Measurements from ENCODE around the gene TTF1.

DNA sequence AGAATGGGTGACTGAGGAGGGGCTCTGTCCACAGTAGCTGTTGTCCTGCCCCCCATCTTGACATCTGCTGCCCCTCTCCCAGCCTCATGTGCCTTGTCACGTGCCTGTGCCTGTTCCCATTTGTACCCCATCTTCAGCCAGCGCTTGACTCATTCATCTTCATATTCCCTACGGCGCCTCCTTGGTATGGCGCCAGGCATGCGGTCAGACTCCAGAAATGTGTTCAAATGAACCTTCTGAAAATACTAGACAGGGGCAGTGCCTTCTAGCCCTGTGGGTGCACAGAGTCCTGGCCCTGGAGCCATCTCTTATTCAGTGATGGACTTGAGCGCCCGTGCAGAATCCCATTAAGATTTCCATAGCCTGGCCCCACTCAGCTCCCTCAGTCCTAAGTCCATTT lies 49.6 kb upstream of the TTF1 start:
- TF ChIP-seq FOXA1 (IDR thresholded peaks at IDR 0.05) = no peak
- TF ChIP-seq SP1 (IDR thresholded peaks at IDR 0.05) = no peak
- no peak for TF ChIP-seq SUZ12 (IDR thresholded peaks at IDR 0.05)
- no peak for TF ChIP-seq FOXK2 (IDR thresholded peaks at IDR 0.05)
- no peak for TF ChIP-seq LEF1 (IDR thresholded peaks at IDR 0.05; ENCODE audit: borderline replicate concordance)
- TF ChIP-seq FOXM1 (IDR thresholded peaks at IDR 0.05; ENCODE audit: borderline replicate concordance) = no peak
- no peak for TF ChIP-seq TARDBP (IDR thresholded peaks at IDR 0.05)
- no peak for TF ChIP-seq HDGF (IDR thresholded peaks at IDR 0.05; ENCODE audit: borderline replicate concordance)

Measured in HEK293T (cell line).